ENCODE measurements around the gene SDHA.

DNA sequence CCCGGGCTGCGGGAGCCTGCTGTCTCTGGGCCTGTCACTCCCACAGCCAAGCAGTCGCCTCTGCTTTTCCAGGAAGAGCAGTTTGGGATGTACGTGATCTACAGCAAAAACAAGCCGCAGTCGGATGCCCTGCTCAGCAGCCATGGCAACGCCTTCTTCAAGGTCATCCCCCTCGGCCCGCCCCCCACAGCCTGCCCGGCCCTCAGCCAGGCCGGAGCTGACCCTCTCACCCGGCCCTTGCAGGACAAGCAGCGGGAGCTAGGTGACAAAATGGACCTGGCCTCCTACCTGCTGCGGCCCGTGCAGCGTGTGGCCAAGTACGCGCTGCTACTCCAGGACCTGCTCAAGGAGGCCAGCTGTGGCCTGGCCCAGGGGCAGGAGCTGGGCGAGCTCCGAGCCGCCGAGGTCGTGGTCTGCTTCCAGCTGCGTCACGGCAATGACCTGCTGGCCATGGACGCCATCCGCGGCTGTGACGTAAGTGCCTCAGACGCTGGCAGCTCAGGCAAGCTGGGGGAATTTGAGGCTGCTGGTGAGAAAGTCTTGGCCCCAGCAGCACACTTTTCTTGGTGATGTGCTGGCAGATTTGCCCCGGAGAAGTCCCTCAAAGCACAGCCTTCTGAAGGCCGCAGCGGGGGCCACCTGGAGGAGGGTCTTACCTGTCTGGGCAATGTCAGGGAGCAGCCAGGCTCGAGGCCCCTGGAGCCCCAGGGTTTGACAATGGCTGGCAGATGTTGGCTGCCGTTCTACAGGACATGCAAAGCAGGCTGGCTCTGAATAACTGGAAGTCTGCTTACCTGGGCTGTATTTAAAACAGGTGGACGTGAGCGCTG, 46.9 kb upstream of the SDHA start:
- TF ChIP-seq EZH2 (IDR thresholded peaks at IDR 0.05; ENCODE audit: low read depth, low read length, severe bottlenecking), result no peak
- TF ChIP-seq CHD2 (IDR thresholded peaks at IDR 0.05; ENCODE audit: low read length), result no peak
- TF ChIP-seq, protein P1, sequence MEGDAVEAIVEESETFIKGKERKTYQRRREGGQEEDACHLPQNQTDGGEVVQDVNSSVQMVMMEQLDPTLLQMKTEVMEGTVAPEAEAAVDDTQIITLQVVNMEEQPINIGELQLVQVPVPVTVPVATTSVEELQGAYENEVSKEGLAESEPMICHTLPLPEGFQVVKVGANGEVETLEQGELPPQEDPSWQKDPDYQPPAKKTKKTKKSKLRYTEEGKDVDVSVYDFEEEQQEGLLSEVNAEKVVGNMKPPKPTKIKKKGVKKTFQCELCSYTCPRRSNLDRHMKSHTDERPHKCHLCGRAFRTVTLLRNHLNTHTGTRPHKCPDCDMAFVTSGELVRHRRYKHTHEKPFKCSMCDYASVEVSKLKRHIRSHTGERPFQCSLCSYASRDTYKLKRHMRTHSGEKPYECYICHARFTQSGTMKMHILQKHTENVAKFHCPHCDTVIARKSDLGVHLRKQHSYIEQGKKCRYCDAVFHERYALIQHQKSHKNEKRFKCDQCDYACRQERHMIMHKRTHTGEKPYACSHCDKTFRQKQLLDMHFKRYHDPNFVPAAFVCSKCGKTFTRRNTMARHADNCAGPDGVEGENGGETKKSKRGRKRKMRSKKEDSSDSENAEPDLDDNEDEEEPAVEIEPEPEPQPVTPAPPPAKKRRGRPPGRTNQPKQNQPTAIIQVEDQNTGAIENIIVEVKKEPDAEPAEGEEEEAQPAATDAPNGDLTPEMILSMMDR (IDR thresholded peaks at IDR 0.05; ENCODE audit: control extremely low read depth in 1 of 3, insufficient read depth in 1 of 3, low read depth in 1 of 3, low read length in 3 of 3), result no peak
- TF ChIP-seq, protein P2, sequence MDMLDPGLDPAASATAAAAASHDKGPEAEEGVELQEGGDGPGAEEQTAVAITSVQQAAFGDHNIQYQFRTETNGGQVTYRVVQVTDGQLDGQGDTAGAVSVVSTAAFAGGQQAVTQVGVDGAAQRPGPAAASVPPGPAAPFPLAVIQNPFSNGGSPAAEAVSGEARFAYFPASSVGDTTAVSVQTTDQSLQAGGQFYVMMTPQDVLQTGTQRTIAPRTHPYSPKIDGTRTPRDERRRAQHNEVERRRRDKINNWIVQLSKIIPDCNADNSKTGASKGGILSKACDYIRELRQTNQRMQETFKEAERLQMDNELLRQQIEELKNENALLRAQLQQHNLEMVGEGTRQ (IDR thresholded peaks at IDR 0.05; ENCODE audit: low read length), result no peak
- no peak for TF ChIP-seq RAD21 (IDR thresholded peaks at IDR 0.05 in 1 of 2, conservative IDR thresholded peaks at IDR 0.05 in 1 of 2; ENCODE audit: low read depth in 2 of 2, low read length in 2 of 2)
- TF ChIP-seq, protein P3, sequence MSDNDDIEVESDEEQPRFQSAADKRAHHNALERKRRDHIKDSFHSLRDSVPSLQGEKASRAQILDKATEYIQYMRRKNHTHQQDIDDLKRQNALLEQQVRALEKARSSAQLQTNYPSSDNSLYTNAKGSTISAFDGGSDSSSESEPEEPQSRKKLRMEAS (IDR thresholded peaks at IDR 0.05), result no peak
- TF ChIP-seq POLR2A (IDR thresholded peaks at IDR 0.05; ENCODE audit: control extremely low read depth in 1 of 2, low read depth in 2 of 2, low read length in 2 of 2), result no peak
- TF ChIP-seq JUN (IDR thresholded peaks at IDR 0.05; ENCODE audit: low read depth, low read length), result no peak
- TF ChIP-seq HDAC2 (IDR thresholded peaks at IDR 0.05; ENCODE audit: borderline replicate concordance in 1 of 2, low read depth in 2 of 2, low read length in 2 of 2), result no peak
- TF ChIP-seq, protein P4, sequence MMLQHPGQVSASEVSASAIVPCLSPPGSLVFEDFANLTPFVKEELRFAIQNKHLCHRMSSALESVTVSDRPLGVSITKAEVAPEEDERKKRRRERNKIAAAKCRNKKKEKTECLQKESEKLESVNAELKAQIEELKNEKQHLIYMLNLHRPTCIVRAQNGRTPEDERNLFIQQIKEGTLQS (IDR thresholded peaks at IDR 0.05; ENCODE audit: insufficient read depth, low read depth, low read length), result no peak
- no peak for TF ChIP-seq BCL11A (IDR thresholded peaks at IDR 0.05; ENCODE audit: low read depth in 2 of 2, low read length in 2 of 2)
- no peak for TF ChIP-seq MAFK (IDR thresholded peaks at IDR 0.05; ENCODE audit: low read depth, low read length)
